Measurements from ENCODE around the gene GAP43.

GAP43 gene

DNA sequence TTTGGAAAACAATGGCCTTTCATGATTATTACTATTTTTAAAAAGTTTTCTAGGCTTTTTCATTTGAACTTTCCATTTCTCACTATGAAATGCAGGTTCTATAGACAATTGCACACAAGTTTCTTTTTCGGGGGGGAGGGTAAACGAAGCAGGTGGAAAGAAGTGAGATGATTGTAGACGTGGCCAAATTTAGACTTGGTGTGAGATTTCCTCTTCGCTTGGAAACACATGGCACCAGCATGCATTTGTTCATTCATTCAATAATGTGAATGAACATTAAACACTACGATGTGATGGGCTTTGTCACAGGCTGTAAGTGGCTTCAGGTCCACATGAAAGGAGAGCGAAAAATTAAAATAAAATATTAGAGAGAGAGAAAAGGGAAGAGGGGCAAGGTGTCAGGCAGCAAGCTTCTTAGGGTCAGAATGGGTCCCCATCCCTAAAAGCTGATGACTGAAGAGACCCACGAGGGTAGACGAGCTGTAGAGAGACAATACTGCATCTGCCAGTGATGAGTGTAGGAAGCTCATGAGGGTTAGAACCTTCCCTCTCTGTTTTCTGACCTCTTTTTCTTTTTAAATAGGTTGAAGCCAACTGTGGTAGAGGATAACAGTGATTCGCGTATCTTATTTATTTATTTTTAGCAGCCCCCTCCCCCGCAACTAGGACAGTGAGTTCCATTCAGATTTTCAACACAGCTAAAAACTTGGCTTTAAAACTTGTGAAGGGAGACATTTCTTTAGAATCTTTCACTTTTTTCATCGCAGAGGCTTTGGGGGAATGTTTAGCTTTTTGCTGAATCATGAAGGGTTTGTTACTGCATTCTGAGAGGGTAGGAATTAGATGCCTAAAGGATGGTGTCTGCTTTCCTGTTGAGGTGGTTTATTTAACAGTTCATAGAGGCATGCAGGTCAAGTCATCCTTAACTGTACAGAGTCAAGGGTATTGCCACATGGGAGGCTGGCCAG lies 36.2 kb downstream of the GAP43 start:
- Mint-ChIP-seq H3K4me3 (peak overlapping the region; percentile 77 to 82), H3K4me1 (ENCODE audit: low read depth in 2 of 2) (peaks cover 15 to 28% of the 10 kb centered on the region in 2 donors), H3K27ac (peak overlapping the region; percentile 97), H3K27me3 (no peaks in the 10 kb centered on the region), H3K9me3 (no peaks in the 10 kb centered on the region), H3K36me3 (ENCODE audit: insufficient read depth) (peaks cover 3% of the 10 kb centered on the region)
- ATAC-seq (replicated peaks) = no peak
- no peak for DNase-seq

DNA sequence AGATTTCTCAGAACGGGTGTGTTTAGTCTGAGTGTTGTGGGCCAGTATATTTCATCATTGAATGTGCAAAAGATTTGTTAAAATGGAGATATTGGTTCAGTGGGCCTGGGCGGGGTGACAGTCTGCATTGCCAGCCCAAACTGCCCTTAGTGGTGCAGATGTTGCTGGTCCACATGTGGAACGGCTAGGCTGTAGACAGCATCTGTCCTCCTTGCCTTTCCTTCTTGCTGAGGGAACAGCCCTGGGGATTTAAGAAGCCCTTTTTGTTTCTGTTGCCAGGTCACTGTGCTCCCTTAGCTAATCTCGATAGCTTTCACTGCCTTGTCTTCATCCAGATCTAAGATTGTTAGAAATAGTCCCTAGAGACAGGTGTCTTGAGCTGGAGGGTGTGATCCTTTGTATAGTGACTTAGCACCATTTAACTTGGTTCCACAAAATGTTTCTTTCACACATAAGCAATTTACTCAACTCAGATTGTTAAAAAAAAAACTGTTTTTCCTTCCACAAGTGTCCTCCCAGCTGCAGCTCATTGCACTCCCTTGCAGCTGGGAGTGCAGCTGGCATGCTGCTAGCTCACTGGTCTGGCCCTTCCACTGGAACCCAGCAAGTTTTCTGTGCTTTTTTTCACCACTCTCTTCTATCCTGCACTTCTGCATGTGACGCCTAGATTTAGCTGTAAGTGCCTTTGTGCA lies 37.5 kb downstream of the GAP43 start:
- Mint-ChIP-seq H3K27ac (peak overlapping the region; percentile 97), H3K4me3 (no peak overlapping the region), H3K9me3 (no peaks in the 10 kb centered on the region), H3K36me3 (ENCODE audit: insufficient read depth) (peaks cover 3% of the 10 kb centered on the region), H3K27me3 (no peaks in the 10 kb centered on the region), H3K4me1 (ENCODE audit: low read depth in 2 of 2) (peaks cover 15 to 28% of the 10 kb centered on the region in 2 donors)
- DNase-seq = no peak
- ATAC-seq (replicated peaks) = no peak

DNA sequence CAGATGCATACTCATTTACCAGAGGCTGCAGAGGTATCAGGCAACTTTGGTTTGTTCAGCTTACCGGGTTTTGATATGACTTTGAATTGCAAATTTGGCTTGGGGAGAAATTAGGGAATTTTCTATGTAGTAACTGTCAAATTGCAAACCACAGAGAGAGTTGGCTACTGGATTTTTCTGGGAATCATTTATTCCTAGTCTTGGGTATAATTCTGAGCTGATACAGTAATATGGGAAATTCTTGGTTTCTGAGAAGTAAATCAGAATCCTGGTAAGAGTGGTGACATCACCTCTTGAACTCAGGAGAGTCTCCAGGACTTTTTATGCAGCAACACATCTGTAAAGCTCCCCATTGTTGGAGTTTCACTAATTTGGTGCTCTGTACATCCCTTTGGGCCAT lies 39.0 kb downstream of the GAP43 start:
- Mint-ChIP-seq H3K9me3 (no peaks in the 10 kb centered on the region), H3K36me3 (ENCODE audit: insufficient read depth) (peaks cover 3% of the 10 kb centered on the region), H3K27me3 (no peaks in the 10 kb centered on the region), H3K4me3 (no peak overlapping the region), H3K27ac (no peak overlapping the region), H3K4me1 (ENCODE audit: low read depth in 2 of 2) (peaks cover 14 to 26% of the 10 kb centered on the region in 2 donors)
- DNase-seq = no peak
- no peak for ATAC-seq (replicated peaks)

DNA sequence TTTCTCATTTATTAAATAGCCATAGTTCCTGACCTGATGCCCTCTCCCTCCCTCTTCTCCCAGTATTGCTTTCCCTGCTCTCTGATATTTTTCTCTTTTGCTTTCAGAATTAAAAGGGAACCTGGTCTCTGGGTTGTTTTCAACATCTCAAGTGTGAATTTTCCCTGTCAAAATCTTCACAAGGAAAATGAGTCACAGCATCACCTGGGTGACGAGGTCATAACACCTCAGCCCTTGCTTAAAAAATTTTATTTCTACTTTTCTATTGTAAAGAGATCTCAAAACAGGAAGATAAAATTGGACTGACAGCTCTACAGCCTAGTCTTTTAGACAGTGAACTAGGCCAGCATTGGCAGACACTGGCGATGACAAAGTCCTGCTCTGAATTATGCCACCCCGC lies 40.1 kb downstream of the GAP43 start:
- Mint-ChIP-seq H3K9me3 (no peaks in the 10 kb centered on the region), H3K27ac (no peak overlapping the region), H3K4me1 (ENCODE audit: low read depth in 2 of 2) (peaks cover 6 to 18% of the 10 kb centered on the region in 2 donors), H3K4me3 (no peak overlapping the region), H3K36me3 (ENCODE audit: insufficient read depth) (no peaks in the 10 kb centered on the region), H3K27me3 (no peaks in the 10 kb centered on the region)
- DNase-seq (no peak), ATAC-seq (replicated peaks) (no peak)

DNA sequence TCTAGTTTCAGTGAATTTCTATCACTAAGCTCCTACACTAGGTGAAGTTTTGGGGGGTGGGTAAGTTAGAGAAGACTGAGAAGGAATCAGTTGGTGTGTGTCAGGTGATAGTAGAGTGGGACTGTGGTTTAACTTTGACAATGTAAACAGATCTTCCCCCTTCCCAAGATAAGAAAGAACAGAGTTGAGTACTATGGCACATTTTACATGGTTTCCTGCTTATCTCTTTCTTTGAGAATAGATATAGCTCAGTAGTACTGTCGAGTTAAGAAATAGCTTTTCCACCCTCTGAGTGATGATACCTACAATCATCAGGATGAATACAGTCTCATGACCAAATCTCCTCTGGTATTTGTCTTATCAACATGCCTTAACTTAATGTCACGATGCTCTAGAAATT lies 42.8 kb downstream of the GAP43 start:
- H3K27ac Mint-ChIP-seq = no peak overlapping the region
- peaks cover 2 to 5% of the 10 kb centered on the region in 2 donors for H3K4me1 Mint-ChIP-seq (ENCODE audit: low read depth in 2 of 2)
- no peaks in the 10 kb centered on the region for H3K9me3 Mint-ChIP-seq
- H3K4me3 Mint-ChIP-seq = no peak overlapping the region
- no peaks in the 10 kb centered on the region for H3K27me3 Mint-ChIP-seq
- H3K36me3 Mint-ChIP-seq (ENCODE audit: insufficient read depth) = no peaks in the 10 kb centered on the region
- ATAC-seq (replicated peaks) (no peak), DNase-seq (no peak)

DNA sequence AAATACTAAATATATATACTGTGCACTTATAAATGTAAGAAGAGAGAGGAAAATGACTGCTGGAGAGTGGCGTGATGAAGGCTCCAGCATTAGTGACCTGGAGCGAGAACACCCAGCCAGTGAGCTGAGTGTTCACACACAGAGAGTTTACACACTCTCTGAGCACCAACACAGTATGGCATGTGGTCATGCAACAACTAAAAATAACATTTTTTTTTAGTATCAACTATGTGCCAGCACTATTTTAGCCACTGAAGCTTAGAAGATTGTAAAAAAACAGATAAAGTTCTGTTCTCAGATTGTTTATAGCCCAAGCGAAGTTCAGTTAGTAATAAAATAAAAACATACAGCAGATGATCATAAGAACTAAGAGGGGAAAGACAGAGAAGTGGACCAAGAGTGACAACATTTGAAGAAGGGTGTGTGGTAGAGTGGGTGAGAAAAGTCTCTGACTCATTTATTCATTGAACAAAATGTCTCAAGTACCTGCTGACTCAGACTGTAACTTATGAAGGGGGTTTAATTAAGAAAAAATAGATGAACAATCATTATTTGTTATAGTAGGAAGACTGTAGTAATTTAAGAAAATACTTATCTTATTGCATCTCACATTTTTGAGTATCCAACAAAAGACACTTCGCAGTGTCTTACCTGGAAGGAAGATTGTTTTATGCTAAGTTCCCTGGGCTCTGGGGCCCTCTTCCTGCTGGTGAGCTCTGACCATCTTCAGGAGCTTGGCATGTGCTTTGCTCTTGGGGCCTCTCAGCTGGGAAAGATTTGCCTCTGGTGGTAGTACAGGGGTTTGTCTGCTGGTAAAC lies 43.8 kb downstream of the GAP43 start:
- no peak overlapping the region for H3K4me3 Mint-ChIP-seq
- peak; percentile 51 for ATAC-seq (replicated peaks)

DNA sequence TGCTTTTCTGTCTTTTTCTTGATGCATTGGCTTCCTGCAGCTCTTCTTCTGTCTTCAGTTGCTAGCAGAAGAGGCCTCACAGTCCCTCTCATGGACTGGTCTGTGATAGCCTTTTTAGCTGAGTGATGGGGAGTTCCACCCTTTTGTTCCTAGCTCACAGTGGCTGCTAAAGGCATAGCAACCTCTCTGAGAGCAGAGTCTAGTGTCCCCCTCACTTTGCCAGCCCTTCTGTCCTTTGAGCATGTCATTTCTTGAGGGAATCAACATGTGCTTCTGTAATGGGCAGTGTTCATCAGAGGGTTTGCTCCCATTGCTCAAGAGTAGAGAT lies 44.4 kb downstream of the GAP43 start:
- no peaks in the 10 kb centered on the region for H3K27me3 Mint-ChIP-seq
- H3K4me1 Mint-ChIP-seq (ENCODE audit: low read depth in 2 of 2) = peaks cover 2 to 8% of the 10 kb centered on the region in 2 donors
- ATAC-seq (replicated peaks) (no peak), DNase-seq (no peak)
- no peaks in the 10 kb centered on the region for H3K9me3 Mint-ChIP-seq
- H3K27ac Mint-ChIP-seq = no peak overlapping the region
- no peaks in the 10 kb centered on the region for H3K36me3 Mint-ChIP-seq (ENCODE audit: insufficient read depth)
- H3K4me3 Mint-ChIP-seq = no peak overlapping the region

More for the DNA sequence above, 43.8 kb downstream of the GAP43 start:
- peaks cover 2 to 7% of the 10 kb centered on the region in 2 donors for H3K4me1 Mint-ChIP-seq (ENCODE audit: low read depth in 2 of 2)
- no peak for DNase-seq
- H3K9me3 Mint-ChIP-seq = no peaks in the 10 kb centered on the region
- no peaks in the 10 kb centered on the region for H3K27me3 Mint-ChIP-seq
- no peak overlapping the region for H3K27ac Mint-ChIP-seq
- H3K36me3 Mint-ChIP-seq (ENCODE audit: insufficient read depth) = no peaks in the 10 kb centered on the region

DNA sequence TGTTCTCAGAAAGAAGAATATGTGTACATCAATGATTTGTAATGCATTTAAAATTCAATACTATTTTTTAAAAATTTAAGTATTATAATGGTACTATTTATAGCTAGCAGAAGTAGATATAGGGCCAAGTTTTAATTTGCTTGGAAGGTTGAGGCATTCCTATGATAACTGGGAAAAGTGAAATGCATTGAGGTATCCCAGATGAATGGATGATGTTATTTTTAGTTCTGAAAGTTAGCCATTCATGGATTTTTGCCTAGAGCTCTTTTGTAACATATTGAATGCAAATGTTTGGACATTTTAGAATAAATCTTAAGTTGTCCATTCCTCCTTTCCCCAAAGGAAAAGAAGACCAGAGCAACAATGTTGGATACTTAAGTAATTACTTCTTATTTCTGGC lies 47.6 kb downstream of the GAP43 start:
- Mint-ChIP-seq H3K27ac (no peak overlapping the region), H3K27me3 (peaks cover 9 to 15% of the 10 kb centered on the region in 2 donors), H3K9me3 (no peaks in the 10 kb centered on the region), H3K36me3 (ENCODE audit: insufficient read depth) (no peaks in the 10 kb centered on the region), H3K4me3 (no peak overlapping the region), H3K4me1 (ENCODE audit: low read depth in 2 of 2) (peaks cover 2 to 8% of the 10 kb centered on the region in 2 donors)
- no peak for ATAC-seq (replicated peaks)
- no peak for DNase-seq

DNA sequence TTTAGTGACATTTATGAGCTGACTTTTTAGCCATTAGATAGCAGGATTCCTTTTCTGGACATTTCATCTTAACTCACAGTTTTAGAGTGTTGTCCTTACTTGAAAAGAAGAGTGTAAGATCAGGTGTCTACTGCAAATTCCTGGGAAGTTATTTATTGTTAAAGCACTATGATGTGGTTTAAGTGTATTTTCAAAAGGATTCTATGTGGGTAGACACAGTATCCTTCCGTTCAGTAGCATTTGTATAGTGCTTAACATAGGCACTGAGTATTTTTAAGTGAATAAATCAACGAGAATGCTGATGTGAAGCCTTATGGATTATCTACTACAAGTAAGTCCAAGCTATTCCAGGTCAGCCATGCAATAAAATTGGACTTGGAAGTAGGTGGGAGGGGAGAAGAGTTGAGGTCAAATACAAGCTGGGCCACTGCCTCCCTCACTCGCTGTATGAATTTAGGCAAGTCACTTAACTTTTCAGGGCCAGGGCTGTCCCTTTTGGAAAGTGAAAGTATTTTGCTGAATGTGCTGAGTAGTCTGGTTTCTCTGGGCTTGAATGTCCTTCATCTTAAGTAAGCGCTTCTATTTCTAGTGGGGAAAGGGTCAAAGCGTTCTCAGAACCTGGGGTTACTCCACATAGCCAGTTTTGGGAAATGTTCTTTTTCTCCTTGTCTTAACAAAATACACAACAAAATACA lies 48.6 kb downstream of the GAP43 start:
- Mint-ChIP-seq H3K27ac (no peak overlapping the region), H3K4me3 (no peak overlapping the region), H3K4me1 (ENCODE audit: low read depth in 2 of 2) (peaks cover under 1 to 7% of the 10 kb centered on the region in 2 donors), H3K9me3 (no peaks in the 10 kb centered on the region), H3K27me3 (peaks cover 13 to 25% of the 10 kb centered on the region in 2 donors), H3K36me3 (ENCODE audit: insufficient read depth) (no peaks in the 10 kb centered on the region)
- ATAC-seq (replicated peaks) (no peak), DNase-seq (no peak)

DNA sequence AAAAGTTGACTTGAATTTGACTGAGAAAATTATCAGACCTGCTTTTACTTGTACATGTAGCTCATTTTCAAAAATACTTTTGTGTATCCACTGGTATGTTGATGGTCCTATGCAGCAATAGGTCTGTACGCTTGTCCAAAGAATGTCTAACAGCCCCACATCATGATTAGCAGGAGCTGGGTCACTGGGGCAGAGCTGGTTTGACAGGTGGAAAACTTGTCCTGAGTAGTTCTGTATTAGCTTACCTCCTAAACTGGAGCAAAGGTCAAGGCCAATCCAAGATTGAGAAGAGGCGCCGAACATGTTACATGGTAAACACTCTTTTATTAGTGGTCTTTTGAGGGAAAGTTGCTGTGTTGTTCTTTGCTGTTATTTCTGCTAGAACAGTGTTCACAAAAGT lies 50.6 kb downstream of the GAP43 start:
- no peak for DNase-seq
- Mint-ChIP-seq H3K4me3 (no peak overlapping the region), H3K27ac (no peak overlapping the region), H3K36me3 (ENCODE audit: insufficient read depth) (no peaks in the 10 kb centered on the region), H3K27me3 (peaks cover 27 to 39% of the 10 kb centered on the region in 2 donors), H3K9me3 (no peaks in the 10 kb centered on the region), H3K4me1 (ENCODE audit: low read depth in 2 of 2) (peaks cover 0 to 3% of the 10 kb centered on the region in 2 donors)
- no peak for ATAC-seq (replicated peaks)

DNA sequence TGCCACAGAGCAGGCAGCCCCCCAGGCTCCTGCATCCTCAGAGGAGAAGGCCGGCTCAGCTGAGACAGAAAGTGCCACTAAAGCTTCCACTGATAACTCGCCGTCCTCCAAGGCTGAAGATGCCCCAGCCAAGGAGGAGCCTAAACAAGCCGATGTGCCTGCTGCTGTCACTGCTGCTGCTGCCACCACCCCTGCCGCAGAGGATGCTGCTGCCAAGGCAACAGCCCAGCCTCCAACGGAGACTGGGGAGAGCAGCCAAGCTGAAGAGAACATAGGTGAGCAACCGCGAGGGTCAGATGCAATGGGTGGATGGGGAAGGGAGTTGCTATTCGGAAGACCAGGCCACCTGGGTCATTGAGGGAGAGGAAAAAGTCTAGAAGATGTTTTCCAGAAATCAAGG lies 53.0 kb downstream of the GAP43 start:
- DNase-seq = no peak
- Mint-ChIP-seq H3K9me3 (no peaks in the 10 kb centered on the region), H3K4me1 (ENCODE audit: low read depth in 2 of 2) (peaks cover 0 to 3% of the 10 kb centered on the region in 2 donors), H3K27me3 (peaks cover 43 to 58% of the 10 kb centered on the region in 2 donors), H3K4me3 (no peak overlapping the region), H3K27ac (no peak overlapping the region), H3K36me3 (ENCODE audit: insufficient read depth) (no peaks in the 10 kb centered on the region)
- no peak for ATAC-seq (replicated peaks)

DNA sequence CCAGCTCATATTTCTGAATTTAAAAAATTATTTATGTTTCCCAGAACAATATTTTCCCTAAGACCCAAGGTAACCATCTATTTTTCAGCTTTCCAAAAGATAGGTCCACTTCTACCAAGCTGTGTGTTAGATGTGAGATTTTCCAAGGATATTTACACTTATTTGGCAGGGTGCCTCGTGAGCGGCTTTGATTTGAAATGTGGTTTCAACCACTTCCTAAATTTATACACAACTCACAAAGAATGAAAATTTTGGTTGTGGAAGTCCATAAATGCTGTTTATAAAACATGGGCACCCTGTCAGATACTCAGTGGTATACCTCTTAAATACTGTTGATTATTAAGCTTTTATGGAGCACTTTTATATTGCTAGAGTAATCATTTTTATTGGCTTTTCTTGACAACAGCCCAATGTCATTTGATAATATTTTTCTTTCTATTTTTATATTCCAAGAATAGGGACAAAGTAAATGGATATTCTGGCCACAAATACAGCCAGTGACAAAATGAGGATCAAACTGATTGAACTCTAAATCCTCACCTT lies 57.6 kb downstream of the GAP43 start:
- ATAC-seq (replicated peaks) = no peak
- no peaks in the 10 kb centered on the region for H3K9me3 Mint-ChIP-seq
- no peak overlapping the region for H3K27ac Mint-ChIP-seq
- no peak for DNase-seq
- no peak overlapping the region for H3K4me3 Mint-ChIP-seq
- peaks cover 51 to 62% of the 10 kb centered on the region in 2 donors for H3K27me3 Mint-ChIP-seq
- H3K36me3 Mint-ChIP-seq (ENCODE audit: insufficient read depth) = no peaks in the 10 kb centered on the region
- no peaks in the 10 kb centered on the region for H3K4me1 Mint-ChIP-seq (ENCODE audit: low read depth in 2 of 2)

DNA sequence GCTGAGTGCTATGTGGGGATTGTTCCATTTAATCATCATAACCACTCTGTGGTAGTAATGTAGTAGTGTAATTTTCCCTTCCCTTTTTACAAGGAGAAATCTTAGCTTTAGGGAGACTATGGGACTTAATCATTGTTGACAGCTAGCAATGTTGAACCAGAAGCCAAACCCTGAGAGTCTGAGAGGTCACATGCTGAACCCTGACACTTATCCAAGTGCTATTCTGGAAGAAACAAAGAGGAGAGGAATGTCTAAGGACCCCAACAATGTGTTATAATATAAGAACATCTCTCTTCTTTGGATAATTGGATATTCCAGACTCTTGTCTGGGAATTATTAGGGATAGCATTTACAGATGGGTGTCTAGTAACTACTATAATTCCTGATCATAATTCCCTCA lies 58.4 kb downstream of the GAP43 start:
- Mint-ChIP-seq H3K4me3 (no peak overlapping the region), H3K27me3 (peaks cover 47 to 53% of the 10 kb centered on the region in 2 donors), H3K27ac (no peak overlapping the region), H3K9me3 (no peaks in the 10 kb centered on the region), H3K4me1 (ENCODE audit: low read depth in 2 of 2) (no peaks in the 10 kb centered on the region), H3K36me3 (ENCODE audit: insufficient read depth) (no peaks in the 10 kb centered on the region)
- no peak for DNase-seq
- ATAC-seq (replicated peaks) = no peak

Measured in effector memory CD8-positive, alpha-beta T cell (primary cell).